ENCODE data around the gene WDR20. TPM values are rescaled to one million over a fixed set of nuclear protein-coding genes. Genes with fewer than 3 reads are reported as not detected.
A peak's percentile ranks its signal among the peaks of the same experiment; 100 is the strongest.

Gene WDR20
- total RNA-seq, 4 donors from 2014 or later = 15.0 to 26.7 (median 18.3) TPM

DNA sequence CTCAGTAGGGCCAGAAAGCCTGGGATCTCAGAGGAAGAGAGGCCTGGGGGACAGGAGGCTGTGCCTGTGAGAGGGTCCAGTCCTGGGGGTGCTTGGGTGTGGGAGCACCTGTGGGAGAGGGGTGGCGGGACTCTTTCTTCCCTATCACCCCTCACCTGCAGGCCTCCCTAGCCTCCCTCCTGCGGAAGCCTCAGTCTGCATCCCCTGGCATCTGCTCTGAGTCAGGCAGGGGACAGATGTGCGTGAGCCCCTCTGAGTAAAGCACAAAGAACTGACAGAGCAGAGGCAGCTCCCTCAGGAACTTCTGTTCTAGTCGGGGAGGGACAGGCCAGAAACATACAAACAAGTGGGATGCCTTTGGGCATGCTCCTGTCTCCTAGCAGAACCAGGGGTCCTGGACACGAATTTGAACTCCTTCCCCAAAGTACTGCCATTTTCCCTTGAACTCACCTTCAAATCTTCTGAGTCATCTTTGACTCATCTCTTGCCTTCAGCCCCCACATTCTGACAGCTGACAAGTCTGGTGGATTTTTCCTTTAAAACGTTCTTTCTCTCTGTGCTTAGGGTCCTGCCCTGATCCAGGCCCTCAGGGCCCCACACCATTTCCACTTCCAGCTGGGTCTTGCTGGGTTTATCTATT is 44.3 kb upstream of the WDR20 start:
- TF ChIP-seq CTCF (IDR thresholded peaks at IDR 0.05) (no peak), POLR2A (IDR thresholded peaks at IDR 0.05) (no peak), EP300 (IDR thresholded peaks at IDR 0.05) (no peak)
- DNase-seq (ENCODE audit: low spot score in 2 of 2) = no peak
- no peaks in the 10 kb centered on the region for H3K27me3 ChIP-seq
- peaks cover 0 to 9% (median 0%) of the 10 kb centered on the region in 4 donors for H3K4me1 ChIP-seq
- 76 to 79% methylated on average over 6 of the region's 6 CpGs for WGBS, 2 donors
- peaks cover 0 to 10% (median 0%) of the 10 kb centered on the region in 3 donors for H3K36me3 ChIP-seq
- no peak overlapping the region for H3K27ac ChIP-seq
- no peaks in the 10 kb centered on the region for H3K9me3 ChIP-seq
- no peak overlapping the region for H3K4me3 ChIP-seq

DNA sequence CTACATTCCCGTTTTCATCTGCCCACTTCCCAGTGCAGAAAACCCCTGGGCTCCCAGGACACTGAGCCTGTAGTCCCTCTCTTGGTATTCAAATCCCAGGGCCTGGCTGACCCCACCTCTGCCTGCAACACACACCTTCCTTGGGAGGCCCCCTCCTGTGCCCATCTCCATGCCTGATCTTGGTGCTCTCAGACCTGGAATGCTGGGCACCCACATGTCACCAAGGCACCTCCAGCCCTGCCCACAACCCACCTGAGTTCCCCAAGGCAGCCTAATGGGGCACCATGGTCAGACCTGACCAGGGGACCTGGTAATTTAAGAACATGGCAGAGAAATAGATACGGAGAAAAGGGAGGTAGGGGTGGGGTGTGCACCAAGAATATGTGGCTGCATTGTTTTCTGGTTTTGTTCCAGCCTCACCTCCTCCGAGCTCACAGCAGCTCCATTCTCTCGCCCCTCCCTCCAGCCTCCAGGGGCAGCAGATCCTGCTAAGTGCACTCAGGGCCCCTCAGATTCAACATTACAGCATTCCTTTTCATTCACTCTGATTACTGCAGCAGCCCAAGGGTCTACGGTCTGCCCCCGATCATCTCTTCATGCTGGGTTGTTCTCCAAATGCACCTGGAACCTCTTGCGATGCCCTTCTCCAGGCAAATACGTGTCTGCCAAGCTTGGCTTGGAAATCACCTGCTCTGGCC is 43.7 kb upstream of the WDR20 start:
- H3K27ac ChIP-seq = no peak overlapping the region
- H3K27me3 ChIP-seq = no peaks in the 10 kb centered on the region
- no peak for DNase-seq (ENCODE audit: low spot score in 2 of 2)
- TF ChIP-seq POLR2A (IDR thresholded peaks at IDR 0.05) (no peak), CTCF (IDR thresholded peaks at IDR 0.05) (no peak), EP300 (IDR thresholded peaks at IDR 0.05) (no peak)
- H3K36me3 ChIP-seq = peaks cover 0 to 11% (median 0%) of the 10 kb centered on the region in 3 donors
- no peak overlapping the region for H3K4me3 ChIP-seq
- WGBS, 2 donors = 44 to 52% methylated on average over 8 of the region's 8 CpGs
- peaks cover 0 to 9% (median 0%) of the 10 kb centered on the region in 4 donors for H3K4me1 ChIP-seq
- H3K9me3 ChIP-seq = no peaks in the 10 kb centered on the region

DNA sequence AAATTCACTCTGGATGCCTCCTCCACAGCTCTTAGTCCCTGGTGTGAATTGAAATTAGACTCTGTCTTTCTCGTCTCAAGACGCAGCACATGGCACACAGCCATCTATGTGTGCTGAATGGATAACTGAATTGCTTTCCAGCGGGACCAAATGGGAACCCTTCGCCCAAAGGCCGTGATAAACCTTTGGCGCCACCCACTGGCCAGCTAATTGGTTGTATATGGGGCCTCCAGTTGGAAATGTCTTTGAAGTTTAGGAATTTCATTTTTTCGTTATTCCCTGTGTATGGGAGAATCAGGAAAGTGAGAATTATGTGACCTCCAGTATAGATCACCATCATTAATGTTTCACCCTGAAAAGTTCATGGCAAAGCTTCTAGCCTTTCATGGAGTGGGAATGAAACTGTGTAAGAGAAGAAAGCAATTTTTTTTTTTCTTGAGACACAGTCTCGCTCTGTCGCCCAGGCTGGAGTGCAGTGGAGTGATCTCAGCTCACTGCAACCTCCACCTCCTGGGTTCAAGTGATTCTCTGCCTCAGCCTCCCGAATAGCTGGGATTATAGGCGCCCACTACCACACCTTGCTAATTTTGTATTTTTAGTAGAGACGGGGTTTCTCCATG is 43.0 kb upstream of the WDR20 start:
- peak; percentile 85 to 96 for DNase-seq (ENCODE audit: low spot score in 2 of 2)
- no peak overlapping the region for H3K27ac ChIP-seq
- H3K4me3 ChIP-seq = no peak overlapping the region
- H3K4me1 ChIP-seq = peaks cover 0 to 9% (median 0%) of the 10 kb centered on the region in 4 donors
- no peaks in the 10 kb centered on the region for H3K9me3 ChIP-seq
- no peaks in the 10 kb centered on the region for H3K27me3 ChIP-seq
- H3K36me3 ChIP-seq = peaks cover 0 to 18% (median 0%) of the 10 kb centered on the region in 3 donors
- TF ChIP-seq EP300 (IDR thresholded peaks at IDR 0.05) (peak in 1 of 2 donors; percentile 24), CTCF (IDR thresholded peaks at IDR 0.05) (peak; percentile 70 to 84 (median 79)), POLR2A (IDR thresholded peaks at IDR 0.05) (no peak)
- WGBS, 2 donors = 28 to 30% methylated on average over 12 of the region's 12 CpGs

DNA sequence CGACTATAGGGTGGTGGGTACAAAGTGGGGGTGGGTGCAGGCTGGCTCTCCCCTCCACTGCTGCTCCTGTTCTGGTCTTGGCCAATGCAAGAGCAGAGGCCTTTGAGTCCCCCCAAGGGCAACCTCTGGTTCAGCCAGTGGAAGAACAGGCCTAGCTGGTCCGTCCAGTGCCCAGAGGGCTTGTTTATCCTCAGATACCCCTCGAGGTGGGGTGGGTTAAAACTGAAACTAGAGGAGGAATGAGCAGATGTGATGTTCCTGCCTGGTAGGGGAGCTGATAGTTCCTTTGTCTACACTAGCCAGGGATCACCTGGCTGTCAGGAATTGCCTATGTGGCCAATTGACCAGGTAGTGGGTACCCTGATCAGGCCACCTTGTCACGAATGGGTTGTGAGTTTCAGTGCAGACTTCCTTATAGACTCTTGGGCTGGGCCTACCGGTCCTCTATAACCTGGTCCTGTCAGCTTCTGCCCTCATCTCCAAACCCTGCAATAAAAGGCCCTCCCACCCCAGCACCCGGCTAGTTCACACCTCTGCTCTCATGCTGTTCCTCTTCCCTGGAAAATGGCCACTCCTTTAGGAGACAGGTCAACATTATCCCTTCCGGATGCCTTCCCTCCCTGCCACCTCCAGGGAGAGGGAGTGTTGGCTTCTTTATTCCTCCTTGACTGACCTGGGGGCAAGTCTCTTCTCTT is 42.1 kb upstream of the WDR20 start:
- Histone ChIP-seq H3K4me1 (peaks cover 0 to 9% (median 0%) of the 10 kb centered on the region in 4 donors), H3K27ac (no peak overlapping the region), H3K4me3 (no peak overlapping the region), H3K9me3 (no peaks in the 10 kb centered on the region), H3K36me3 (peaks cover 0 to 20% (median 0%) of the 10 kb centered on the region in 3 donors), H3K27me3 (no peaks in the 10 kb centered on the region)
- WGBS, 2 donors = 63 to 74% methylated on average over 7 of the region's 7 CpGs
- DNase-seq (ENCODE audit: low spot score in 2 of 2) = no peak
- TF ChIP-seq POLR2A (IDR thresholded peaks at IDR 0.05) (no peak), CTCF (IDR thresholded peaks at IDR 0.05) (no peak), EP300 (IDR thresholded peaks at IDR 0.05) (no peak)
